MG63 (cell line): Measurements from ENCODE around the gene FAM110D. TPM values are rescaled to one million over a fixed set of nuclear protein-coding genes. Genes with fewer than 3 reads are reported as not detected.

Source experiments
- DNase-seq: peaks from one replicate; pipeline ENCODE4 v3.0.0-alpha.2; 2020
- H3K27me3 ChIP-seq: fragments of 250-450 bp; sonication (Bioruptor Pico); 2 replicates; pipeline ENCODE4 v1.5.1; 2020; ENCODE audit warnings: mild to moderate bottlenecking, moderate library complexity
- H3K36me3 ChIP-seq: fragments of 250-450 bp; sonication (Bioruptor Pico); 2 replicates; pipeline ENCODE4 v1.5.1; 2020; ENCODE audit warnings: mild to moderate bottlenecking, moderate library complexity
- H3K4me3 ChIP-seq: fragments of 250-450 bp; sonication (Bioruptor Pico); 2 replicates; pipeline ENCODE4 v1.5.1; 2020; ENCODE audit warnings: mild to moderate bottlenecking, moderate library complexity
- H3K9me3 ChIP-seq: fragments of 250-450 bp; sonication (Bioruptor Pico); 2 replicates; pipeline ENCODE4 v1.5.1; 2020; ENCODE audit warnings: mild to moderate bottlenecking, moderate library complexity
- total RNA-seq: library from RNA; depleted of rRNA; stranded (reverse); fragments of >200 nt; shearing (Covaris generic); gene quantifications from 2 replicates; pipeline ENCODE4 v1.2.3, GENCODE V29; 2014; ENCODE audit warnings: low replicate concordance; rRNA removed

The FAM110D gene
- total RNA-seq = 0.07 TPM in 1 of 2 replicates, not detected in the other

DNA sequence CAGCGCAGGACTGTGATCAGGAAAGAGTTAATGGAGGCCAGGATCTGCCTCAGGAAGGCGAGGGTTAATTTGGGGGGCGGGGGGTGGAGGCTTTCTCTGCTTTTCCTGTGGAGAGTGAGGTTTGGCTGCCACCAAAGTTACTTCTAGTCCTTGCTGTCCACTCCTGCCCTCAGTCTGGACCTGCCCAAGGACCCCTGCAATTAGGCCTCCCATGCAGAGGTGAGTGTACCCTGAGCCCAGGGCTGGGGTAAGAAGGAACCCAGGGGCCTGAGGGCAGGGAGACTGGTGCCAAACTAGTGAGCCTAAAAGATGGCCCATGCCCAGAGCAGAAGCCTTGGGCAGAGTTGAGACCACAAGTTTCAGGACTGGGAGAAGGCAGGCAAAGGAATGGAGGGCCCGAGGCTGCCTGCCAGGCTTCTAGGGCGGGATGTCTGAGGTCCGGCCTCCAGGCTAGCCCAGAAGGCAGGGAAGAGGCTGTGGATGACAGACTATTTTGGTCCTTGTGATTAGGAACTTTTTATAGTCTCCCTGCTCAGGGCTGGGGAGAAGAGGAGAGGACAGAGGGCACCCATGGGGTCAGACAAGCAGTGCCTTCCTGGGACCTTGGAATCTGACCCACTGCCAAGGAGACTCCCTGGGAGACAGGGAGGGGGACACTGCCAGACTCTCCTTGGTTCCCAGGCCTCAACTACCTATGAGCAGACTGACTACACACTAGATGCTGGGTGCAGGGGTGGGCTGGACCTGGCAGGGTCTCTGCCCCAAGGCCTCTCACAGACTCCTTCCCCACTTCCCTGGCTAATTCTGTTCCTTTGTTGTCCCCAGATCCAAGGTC is at the start of gene FAM110D:
FAM110D (plus strand) TSS at position 172 of the 835 bp plus-strand sequence. CDS start 2,213 bp downstream, outside the sequence.
- H3K9me3 ChIP-seq = no peaks in the 10 kb centered on the region
- no peaks in the 10 kb centered on the region for H3K27me3 ChIP-seq
- H3K4me3 ChIP-seq = no peak within 1 kb of the TSS
- H3K36me3 ChIP-seq = no peaks in the 10 kb centered on the region
- no peak for DNase-seq

DNA sequence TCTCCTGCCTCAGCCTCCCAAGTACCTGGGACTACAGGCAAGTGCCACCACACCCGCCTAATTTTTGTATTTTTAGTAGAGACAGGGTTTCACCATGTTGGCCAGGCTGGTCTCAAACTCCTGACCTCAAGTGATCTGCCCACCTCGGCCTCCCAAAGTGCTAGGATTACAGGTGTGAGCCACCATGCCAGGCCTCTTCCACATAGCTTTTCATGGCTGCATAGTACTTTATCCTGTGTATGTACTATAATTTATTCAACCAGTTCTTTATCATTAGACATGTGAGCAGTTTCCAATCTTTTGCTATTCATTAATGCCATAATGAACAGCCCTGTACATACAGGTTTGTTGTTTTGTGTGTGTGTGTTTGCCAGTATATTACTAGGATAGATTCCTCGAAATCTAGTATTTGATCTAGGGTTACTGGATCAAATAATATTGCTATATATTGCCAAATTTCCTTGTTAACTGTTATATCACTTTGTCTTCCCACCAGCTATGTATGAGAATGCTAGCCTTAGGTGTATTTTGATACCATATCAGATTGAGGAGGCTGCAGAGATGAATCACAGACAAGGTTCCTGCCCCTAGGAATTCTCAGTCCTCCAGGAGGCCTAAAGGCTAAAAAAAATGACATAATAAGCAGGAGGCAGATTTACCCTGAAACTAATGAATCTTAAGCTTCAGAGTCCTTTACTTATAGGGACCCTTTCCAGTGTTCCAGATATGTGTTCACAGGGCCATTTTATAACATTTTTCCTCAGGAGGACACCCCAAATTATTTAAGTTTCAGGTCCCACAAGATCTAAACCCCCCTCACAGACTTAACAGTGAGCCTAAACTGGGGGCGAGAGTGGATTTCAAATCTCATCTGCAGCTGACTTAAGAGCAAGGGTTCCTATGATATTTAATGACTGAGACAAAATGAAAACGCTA is 49.4 kb upstream of the FAM110D start:
- Histone ChIP-seq H3K27me3 (no peaks in the 10 kb centered on the region), H3K9me3 (no peaks in the 10 kb centered on the region), H3K36me3 (peaks cover 6% of the 10 kb centered on the region), H3K4me3 (no peak overlapping the region)
- DNase-seq = no peak

DNA sequence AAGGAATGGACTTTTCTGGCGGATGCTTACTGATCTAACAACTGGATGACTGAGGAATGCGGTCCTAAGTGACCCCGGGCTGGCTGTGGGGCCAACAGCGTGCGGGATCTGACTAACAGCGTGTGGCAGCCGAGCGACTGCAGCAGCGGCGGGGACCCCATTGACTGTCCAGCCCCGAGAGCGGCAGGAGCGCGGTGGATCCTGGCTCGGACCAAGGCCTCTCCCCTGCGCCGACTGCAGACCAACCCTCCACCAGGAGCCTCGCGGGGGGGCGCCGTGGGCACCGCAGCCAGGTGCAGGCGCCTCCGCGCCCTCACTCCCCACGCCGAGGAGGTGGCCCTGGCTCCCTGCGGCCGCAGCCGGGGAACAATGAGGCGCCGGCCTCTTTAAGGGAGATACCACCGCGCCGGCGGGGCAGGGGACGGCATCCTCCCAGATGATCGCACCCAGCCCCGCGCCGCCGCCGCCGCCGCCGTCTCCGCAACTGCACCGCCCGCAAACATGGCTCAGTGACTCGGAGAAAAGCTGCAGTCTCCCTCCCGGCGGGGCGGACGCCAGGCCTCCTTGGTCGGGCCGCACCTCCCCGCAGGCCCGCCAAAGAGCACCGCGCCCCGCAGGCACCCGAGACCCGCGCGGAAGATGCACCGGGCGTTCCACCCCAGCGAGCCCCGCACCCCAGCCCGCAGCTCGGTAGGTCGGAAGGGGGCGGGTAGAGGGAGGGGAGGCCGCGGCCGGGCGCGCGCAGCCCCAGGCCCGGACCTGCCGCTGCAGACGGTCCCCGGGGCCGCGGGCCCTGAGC is 47.9 kb upstream of the FAM110D start:
- Histone ChIP-seq H3K27me3 (no peaks in the 10 kb centered on the region), H3K4me3 (peak overlapping the region; percentile 95)
- peak; percentile 76 for DNase-seq

DNA sequence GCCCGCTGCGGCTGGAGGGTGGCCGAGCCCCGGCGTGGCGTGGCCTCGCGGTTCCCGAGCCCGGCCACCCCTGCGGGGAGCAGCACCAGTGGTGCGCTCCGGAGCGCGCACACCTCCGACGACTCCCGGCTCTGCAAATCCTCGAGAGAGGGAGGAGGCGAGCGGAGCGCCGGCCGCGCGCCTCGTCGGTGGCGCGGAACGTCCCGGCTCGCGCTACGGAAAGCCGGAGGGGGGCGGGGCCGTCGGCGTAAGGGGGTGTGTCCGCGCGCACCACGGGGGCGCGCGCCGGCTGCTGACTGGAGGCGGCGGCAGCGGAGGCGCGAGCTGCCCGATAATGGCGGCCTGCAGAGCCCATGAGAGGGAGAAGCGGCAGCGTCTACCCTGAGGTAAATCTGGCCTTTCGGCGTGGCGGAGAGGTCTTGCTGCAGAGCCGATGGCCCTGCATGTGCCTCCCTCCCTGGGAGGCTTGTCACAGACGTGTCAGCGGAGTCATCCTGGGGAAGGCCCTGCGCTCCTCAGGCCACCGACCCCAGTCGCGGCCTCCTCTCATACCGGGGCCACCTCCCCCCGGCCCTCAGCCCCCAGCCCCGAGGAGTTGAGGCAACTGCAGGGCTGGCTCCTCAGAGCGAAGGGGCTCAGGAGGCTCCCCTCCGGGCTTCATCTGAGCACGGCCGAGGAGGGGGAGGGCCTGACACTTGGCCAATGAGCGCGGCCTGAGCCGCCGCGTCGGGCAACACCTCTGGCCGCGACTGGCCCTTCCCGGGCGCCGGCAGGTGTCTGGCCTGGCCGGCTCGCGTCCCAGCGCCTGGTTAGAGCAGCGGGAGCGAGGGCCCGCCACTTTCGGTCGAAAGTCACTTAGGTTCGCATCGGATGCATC is 47.1 kb upstream of the FAM110D start, which contains the start of gene PDIK1L:
PDIK1L (plus strand) TSS at position 295 of the 877 bp plus-strand sequence. CDS start 2,485 bp downstream, outside the sequence.
- H3K4me3 ChIP-seq = peak within 1 kb of the TSS; percentile 95

More for the DNA sequence above, 47.9 kb upstream of the FAM110D start:
- H3K9me3 ChIP-seq = no peaks in the 10 kb centered on the region
- H3K36me3 ChIP-seq = peaks cover 15% of the 10 kb centered on the region

DNA sequence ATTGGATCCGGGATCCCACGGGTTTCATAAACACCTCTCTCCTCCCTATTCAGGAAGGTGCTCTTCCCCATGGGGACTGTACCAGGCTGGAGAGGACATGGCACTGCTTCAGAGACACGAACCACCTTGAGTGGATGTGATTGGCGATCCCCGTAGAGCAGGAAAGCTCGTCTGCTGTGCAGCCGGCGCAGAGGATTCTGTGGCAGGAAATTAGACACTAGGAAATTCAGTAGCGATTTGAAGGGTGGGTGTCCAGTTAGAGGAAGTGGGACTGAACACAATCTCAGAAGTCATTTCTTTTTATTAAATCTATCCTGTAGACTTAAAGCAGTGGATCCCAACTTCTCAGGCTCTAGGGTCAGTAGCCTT is 46.5 kb upstream of the FAM110D start:
- Histone ChIP-seq H3K27me3 (no peaks in the 10 kb centered on the region), H3K36me3 (peaks cover 15% of the 10 kb centered on the region), H3K4me3 (peak overlapping the region; percentile 95), H3K9me3 (no peaks in the 10 kb centered on the region)
- DNase-seq = no peak

More for the DNA sequence above, 47.1 kb upstream of the FAM110D start, which contains the start of gene PDIK1L:
- Histone ChIP-seq H3K27me3 (no peaks in the 10 kb centered on the region), H3K9me3 (no peaks in the 10 kb centered on the region), H3K36me3 (peaks cover 15% of the 10 kb centered on the region)
- peak; percentile 93 for DNase-seq

DNA sequence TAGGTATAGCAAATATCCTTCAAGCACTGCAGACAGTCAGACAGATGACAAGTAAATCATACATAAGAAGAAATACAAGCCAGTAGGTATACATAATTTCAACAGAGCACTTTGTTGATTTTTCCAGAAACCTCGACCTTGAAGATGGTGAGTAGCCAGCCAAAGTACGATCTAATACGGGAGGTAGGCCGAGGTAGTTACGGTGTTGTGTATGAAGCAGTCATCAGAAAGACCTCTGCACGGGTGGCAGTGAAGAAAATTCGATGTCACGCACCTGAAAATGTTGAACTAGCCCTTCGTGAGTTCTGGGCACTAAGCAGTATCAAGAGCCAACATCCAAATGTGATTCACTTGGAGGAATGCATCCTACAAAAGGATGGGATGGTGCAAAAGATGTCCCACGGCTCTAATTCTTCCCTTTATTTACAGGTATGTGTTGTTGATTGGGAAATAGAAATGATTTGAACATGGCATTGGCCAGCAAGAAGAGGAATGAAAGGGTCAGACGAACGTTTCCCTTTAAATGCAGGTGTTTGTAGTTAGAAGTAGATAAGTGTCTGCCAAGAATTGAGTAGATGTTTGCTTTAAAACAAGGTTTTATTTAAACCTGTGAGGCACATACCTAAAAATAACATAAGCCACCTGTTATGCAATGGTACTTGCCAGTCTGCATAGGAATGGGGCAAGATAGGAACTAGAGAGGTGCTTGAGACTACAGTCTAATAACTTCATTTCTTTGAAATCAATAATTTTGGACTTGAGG is 44.5 kb upstream of the FAM110D start:
- Histone ChIP-seq H3K4me3 (no peak overlapping the region), H3K27me3 (no peaks in the 10 kb centered on the region), H3K9me3 (no peaks in the 10 kb centered on the region), H3K36me3 (peaks cover 21% of the 10 kb centered on the region)
- no peak for DNase-seq

DNA sequence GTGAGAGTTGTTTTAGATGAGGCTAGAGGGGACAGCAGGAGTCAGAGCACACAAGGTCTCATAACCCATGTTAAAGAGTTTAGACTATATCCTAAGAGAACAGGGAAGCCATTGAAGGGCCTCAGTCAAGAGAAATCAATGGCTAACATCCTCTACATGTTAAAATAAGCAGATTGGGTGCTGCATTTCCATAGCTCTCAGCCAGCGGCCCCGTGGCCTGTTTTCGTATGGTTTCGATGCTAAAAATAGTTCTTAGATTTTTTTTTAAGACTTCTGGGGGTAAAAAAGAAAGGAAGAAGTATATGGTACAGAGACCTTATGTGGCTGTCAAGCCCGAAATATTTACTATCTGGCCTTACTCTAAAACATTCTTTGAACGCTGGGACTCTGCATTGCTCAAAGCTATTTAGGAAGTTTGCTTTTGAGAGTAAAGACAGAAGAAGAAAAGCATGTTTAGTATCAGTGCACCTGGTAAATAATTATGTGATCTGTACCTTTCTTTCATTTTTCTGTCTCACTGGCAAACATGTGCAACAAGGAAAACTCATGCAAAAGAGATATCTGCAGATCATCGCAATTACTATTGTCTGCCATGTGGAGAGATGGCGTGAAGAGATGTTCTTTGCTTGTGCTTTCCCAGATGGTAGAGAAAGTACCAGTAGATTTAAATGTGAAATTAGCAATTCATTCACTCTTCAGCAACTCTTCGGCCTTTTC is 38.8 kb upstream of the FAM110D start:
- no peaks in the 10 kb centered on the region for H3K27me3 ChIP-seq
- H3K9me3 ChIP-seq = no peaks in the 10 kb centered on the region
- no peak for DNase-seq
- H3K4me3 ChIP-seq = no peak overlapping the region
- H3K36me3 ChIP-seq = peaks cover 10% of the 10 kb centered on the region

DNA sequence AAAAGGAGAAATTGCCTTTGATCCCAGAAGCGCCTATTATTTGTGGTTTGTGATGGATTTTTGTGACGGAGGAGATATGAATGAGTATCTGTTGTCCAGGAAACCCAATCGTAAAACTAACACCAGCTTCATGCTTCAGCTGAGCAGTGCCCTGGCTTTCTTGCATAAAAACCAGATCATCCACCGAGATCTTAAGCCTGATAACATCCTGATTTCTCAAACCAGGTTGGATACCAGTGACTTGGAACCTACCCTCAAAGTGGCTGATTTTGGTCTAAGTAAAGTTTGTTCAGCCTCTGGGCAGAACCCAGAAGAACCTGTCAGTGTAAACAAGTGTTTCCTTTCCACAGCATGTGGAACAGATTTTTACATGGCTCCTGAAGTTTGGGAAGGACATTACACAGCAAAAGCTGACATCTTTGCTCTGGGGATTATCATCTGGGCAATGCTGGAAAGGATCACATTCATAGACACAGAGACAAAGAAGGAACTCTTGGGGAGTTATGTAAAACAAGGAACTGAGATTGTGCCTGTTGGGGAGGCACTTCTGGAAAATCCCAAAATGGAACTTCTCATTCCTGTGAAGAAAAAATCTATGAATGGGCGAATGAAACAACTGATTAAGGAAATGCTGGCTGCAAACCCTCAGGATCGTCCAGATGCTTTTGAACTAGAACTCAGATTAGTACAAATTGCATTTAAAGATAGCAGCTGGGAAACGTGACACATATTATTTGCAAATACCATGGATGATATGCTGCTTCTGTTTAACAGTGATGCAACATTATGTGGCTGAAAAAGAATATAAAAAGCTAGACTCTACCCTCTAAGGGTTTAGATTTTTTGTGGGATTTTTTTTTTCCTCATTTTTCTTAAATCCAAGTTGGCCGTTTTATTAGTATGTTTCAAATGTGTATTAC is 36.8 kb upstream of the FAM110D start:
- H3K27me3 ChIP-seq = no peaks in the 10 kb centered on the region
- H3K9me3 ChIP-seq = no peaks in the 10 kb centered on the region
- DNase-seq = no peak
- no peak overlapping the region for H3K4me3 ChIP-seq
- peaks cover 7% of the 10 kb centered on the region for H3K36me3 ChIP-seq

DNA sequence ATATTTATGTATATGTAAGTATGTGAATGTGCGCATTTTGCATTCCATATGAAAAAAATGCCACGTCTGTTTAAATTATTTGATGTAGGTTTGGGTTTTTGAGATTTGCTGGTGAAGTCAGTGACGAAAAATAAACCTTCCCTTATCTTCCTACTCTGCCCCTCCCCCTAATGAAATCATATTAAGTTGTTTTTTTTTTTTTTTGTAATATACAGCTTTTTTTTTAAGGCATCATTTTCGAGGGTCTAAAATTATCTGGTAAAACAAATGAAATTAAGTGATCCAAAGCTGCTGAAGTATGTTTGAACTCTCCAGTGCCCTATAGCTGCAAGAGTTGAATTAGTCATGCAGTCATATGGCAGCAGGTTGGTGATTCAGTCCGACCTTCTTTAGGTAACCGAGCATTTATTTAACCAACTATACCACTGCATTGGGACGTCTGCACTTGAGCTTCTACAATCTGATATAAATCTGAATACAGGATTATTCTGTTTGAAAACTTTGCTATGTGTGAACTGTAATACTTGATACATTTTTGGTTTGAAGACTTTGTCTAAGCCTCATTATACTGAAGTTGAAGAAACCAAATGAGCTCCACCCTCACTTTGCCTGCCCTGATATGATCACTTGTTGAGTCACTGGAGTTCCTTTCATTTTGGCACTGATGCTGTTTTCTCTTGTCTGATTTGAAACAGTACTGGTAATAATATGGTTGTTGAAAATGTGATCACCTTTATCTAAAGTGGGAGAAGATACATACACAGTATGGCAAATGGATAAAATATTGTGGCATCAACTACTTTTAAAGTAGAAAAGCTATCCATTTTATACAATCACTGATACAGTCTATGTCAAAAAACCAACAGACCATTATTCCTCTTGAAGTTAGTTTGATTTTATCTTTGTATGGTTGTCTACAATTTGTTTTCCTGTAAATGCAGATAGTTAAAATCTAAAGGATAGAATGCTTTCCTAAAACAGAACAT is 35.6 kb upstream of the FAM110D start:
- peak; percentile 16 for DNase-seq
- Histone ChIP-seq H3K36me3 (peaks cover 7% of the 10 kb centered on the region), H3K4me3 (no peak overlapping the region), H3K27me3 (no peaks in the 10 kb centered on the region), H3K9me3 (no peaks in the 10 kb centered on the region)

DNA sequence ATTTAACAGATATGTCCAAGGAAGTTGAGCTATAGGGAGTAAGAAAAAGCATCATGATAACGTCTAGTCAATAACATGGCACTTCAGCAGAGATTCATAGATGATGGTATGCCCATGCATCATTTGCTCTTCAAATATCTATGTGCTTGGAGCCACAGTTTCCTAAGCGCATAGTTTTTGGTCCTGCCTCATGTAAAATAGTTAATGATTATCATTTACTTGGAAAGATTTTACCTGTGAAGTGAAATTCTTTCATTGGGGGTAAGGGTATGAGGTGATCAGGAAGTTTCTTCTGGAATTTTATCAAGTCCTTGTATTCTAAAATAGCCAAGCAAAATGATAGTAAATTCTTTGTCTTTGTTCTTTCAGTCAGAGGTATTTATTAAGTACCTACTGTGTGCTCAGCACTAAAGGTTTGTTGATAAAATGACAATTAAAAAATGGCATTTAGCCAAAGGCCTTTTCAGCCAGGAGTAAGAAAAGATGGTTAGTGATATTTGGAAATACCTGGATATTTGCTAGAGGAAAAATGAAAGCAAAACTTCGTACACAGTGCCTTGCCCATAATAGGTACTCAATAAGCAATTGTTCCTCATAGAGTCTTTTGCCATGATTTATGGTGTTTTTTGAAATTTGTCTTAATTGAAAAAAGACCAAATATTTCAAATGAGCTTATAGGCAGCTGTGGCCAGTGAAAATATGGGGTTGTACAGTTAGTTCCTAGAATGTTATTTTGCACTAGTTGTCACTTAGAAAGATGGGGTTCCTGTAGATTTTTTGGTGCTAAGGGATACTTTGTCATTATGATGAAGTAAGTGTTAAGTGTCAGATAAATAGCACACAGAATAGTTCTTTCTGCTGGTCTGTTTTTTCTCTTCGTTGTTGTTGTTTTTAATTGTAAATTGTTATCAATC is 34.2 kb upstream of the FAM110D start:
- Histone ChIP-seq H3K27me3 (no peaks in the 10 kb centered on the region), H3K9me3 (no peaks in the 10 kb centered on the region), H3K36me3 (no peaks in the 10 kb centered on the region; the same call in 1 of the 2 replicates), H3K4me3 (no peak overlapping the region)
- no peak for DNase-seq

DNA sequence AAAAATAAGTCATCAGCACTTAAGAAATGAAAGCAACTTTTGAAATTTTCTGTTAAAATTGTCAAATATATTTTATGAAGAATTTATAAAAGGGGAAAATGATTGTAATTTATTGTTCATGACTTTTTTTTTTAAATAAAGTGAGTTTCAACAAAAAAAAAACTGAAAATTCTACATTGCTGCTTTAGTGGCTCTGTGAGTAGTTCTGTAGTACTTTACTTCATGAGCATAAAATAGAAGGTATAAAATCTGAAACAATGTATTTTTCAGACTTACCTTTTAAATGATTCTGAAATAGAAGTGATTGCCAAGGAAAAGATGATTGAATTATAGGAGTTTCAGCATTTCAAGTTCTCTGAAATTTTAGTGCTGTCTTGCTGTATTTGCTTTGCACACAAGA is 33.5 kb upstream of the FAM110D start:
- DNase-seq = no peak
- Histone ChIP-seq H3K9me3 (no peaks in the 10 kb centered on the region), H3K4me3 (no peak overlapping the region), H3K27me3 (no peaks in the 10 kb centered on the region), H3K36me3 (no peaks in the 10 kb centered on the region; the same call in 1 of the 2 replicates)
